NB4 (cell line): ENCODE data around the gene SPINK9.

ENCODE experiments used
- MYC ChIP-seq: IDR thresholded peaks from 2 replicates; pipeline ENCODE4 v1.6.1; 2011; ENCODE audit warnings: low read depth, low read length
- POLR2A ChIP-seq: IDR thresholded peaks from 2 replicates; pipeline ENCODE4 v1.6.1; 2011; ENCODE audit warnings: mild to moderate bottlenecking; ENCODE audit not compliant: insufficient read length; ENCODE audit errors: extremely low read depth
- TF ChIP-seq, protein P1 (sequence below): IDR thresholded peaks from one replicate; pipeline ENCODE4 v1.5.1; 2012; ENCODE audit warnings: low read depth, low read length
- TF ChIP-seq, protein P2 (sequence below): IDR thresholded peaks from 2 replicates; pipeline ENCODE4 v1.6.1; 2011; ENCODE audit warnings: low read depth, low read length

DNA sequence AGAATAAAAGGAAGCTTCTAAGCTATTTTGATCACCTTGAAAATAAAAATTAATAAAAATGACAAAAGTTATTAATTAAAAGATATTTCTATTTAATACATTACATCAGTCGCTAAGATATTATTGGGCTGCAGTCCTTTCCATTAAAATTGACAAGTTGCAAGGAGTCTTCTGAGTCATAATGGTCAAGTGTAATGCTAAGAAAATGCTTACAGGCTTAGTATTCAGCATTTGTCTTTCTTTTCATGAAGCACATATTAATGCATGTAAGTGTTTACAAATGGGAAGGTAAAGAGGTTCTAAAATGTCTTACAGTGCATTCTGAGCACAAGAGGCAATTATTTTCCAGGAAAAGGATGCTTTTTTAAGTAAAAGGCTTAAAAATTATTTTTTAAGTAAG is 17.3 kb downstream of the SPINK9 start:
- TF ChIP-seq, protein P1, sequence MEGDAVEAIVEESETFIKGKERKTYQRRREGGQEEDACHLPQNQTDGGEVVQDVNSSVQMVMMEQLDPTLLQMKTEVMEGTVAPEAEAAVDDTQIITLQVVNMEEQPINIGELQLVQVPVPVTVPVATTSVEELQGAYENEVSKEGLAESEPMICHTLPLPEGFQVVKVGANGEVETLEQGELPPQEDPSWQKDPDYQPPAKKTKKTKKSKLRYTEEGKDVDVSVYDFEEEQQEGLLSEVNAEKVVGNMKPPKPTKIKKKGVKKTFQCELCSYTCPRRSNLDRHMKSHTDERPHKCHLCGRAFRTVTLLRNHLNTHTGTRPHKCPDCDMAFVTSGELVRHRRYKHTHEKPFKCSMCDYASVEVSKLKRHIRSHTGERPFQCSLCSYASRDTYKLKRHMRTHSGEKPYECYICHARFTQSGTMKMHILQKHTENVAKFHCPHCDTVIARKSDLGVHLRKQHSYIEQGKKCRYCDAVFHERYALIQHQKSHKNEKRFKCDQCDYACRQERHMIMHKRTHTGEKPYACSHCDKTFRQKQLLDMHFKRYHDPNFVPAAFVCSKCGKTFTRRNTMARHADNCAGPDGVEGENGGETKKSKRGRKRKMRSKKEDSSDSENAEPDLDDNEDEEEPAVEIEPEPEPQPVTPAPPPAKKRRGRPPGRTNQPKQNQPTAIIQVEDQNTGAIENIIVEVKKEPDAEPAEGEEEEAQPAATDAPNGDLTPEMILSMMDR = no peak
- TF ChIP-seq POLR2A (no peak), MYC (no peak)
- TF ChIP-seq, protein P2, sequence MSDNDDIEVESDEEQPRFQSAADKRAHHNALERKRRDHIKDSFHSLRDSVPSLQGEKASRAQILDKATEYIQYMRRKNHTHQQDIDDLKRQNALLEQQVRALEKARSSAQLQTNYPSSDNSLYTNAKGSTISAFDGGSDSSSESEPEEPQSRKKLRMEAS = no peak
